Epidermal melanocyte (primary cell): ENCODE measurements around the gene DCBLD1.
"Not testable (repeated sequence)": the region's sequence is repeated elsewhere in the genome, so short reads cannot be mapped to it uniquely, and the experiment has no call there.

Experiments used
- DNase-seq: peaks from one replicate; pipeline ENCODE4 v3.0.0; 2011; ENCODE audit warnings: low spot score; ENCODE audit not compliant: insufficient read length

The DCBLD1 gene

GRCh38 chr6:117498159-117498558 is 15.7 kb downstream of the DCBLD1 start:
- DNase-seq: no peak

- no peak for DNase-seq
Observed at GRCh38 chr6:117501722-117502121, 19.2 kb downstream of the DCBLD1 start.

GRCh38 chr6:117502580-117502979 is 20.1 kb downstream of the DCBLD1 start:
- no peak for DNase-seq

DNA sequence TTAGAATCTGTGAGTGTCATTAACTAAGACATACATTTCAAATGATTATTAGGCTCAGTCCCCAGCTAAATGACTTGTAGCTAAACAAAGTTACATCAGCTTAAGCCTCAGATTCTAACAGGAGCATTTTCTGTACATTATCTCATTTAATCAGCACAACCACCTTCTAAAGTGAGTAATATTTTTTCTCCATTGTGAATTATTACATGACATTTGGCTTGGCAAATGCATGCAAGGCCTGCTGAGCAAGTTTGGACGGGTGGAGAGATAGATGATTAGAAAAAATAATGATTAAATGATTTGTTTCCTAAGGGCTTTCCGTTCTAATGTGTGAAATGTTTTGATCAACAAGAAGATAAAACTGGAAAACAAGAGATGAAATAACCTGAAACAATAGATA is 20.7 kb downstream of the DCBLD1 start:
- no peak for DNase-seq

- DNase-seq: no peak
Observed at GRCh38 chr6:117504478-117505144, 22.1 kb downstream of the DCBLD1 start.

DNA sequence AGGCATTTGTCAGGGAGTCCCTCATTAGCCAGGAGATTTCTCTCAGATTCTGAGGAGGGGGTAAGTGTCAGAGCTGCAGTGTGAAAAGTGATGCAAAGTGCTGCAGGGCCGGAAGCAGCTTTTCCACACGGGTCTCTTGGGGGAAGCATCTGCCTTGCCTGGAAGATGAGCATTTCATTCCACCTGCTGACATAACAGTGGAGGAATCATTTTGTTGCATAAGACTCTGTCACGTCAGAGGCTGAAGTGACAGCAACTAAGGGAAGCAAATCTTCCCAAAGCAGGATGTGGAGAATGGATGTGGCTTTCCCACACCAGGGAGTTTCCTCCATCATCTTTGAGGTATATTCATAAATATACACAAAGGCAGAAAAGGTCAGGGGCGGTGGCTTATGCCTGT is 22.8 kb downstream of the DCBLD1 start:
- DNase-seq: no peak

DNA sequence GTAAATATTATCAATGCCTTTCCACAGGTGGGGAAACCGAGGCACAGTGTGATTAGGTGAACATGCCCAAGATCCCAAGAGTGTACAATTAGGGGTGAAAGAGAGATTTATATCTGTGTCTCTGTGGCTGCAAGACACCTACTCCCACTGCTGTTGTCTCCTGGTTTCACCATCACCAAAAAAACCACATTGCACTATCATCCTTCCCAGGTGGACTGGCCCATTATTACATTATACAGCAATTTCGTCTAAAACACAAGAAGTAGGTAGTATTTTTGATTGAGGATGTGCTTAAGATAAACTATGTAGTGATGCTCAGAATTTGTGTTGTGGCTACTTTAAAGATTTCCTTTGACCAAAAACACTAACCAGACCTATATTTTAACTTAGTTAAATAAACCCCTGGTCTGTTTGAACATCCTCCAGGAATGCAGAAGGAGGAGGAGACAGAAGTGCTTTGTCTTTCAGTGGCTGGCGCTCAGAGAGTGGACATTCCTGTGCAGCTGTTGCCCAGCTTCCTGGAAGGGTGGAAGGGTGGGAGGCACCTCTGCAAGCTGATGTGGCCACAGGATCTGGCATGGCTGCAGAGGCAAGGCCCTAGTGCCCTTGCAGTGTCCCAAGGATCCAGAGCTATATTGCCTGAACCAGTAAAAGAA is 23.8 kb downstream of the DCBLD1 start:
- no peak for DNase-seq

DNA sequence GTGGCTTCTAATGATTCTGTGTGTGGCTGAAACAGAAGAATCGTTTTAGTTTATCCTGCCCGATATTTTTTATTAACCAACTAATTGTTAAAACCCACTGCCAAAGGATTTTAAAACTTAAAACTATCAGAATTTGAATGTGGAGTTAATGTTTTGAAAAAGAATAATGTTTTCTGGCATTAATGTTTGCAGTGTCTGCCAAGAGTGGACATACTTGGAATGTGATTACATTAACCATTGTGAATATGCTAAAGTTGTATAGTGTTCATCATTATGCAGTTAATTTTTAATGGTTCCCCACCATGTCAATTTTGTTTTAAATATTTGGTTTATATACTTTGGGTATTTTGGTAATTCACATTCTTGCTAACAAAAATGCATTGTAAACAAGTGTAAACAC is 24.4 kb downstream of the DCBLD1 start:
- DNase-seq: no peak

DNA sequence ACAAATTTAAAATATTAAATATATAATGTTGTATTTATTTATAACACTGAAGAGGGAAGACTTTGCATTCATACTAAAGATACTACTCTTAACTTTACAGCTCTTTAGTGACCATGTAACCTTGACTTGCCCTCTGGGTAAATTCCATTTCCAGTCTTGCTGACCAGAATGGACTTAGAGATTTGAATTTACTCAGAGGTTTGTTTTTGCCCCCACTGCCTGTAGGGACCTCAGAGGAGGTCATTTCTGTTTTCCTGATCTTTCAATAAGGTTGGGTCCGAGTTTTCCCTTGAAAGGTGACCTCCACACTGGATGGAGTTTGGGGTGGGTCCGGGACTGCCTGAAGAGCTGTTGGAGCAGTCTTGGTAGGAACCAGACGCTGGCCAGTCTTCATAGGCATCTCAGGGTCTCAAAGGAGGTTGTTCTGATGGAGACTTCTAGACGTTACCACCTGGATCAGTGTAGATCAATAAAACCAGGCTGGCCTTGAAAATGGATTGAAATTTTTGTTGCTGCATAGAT is 26.0 kb downstream of the DCBLD1 start:
- DNase-seq: no peak

GRCh38 chr6:117509021-117509420 is 26.5 kb downstream of the DCBLD1 start:
- DNase-seq: no peak

GRCh38 chr6:117512056-117512828 is 29.8 kb downstream of the DCBLD1 start:
- DNase-seq: no peak

DNA sequence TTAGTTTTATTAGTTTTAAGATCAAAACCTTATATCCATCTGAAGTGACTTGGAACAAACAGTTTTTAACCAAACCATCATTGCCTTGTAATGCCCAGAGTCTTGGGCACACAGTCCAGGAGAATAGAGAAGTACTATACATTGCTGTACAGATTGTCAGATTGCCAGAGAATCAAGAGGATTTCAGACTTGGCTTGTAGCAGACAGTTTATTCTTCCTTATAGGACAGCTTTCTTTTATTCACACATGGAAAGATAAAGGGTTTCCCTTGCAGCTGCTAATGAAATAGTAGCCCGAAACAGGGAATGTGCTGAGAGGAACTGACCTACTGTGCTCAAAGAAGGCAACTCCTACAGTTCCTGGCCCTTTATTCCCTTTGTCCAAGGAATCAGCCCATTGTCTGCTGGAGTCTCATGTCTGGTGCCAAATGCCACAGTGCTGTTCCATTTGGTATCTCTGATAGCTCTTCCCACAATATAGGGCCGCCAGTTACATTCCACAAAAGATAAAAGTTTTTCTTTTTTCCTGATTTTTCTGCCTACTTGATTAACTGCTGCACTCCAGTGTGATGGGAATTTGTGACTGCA is 30.6 kb downstream of the DCBLD1 start:
- DNase-seq: no peak

GRCh38 chr6:117513778-117514365 is 31.4 kb downstream of the DCBLD1 start:
- DNase-seq: no peak

DNA sequence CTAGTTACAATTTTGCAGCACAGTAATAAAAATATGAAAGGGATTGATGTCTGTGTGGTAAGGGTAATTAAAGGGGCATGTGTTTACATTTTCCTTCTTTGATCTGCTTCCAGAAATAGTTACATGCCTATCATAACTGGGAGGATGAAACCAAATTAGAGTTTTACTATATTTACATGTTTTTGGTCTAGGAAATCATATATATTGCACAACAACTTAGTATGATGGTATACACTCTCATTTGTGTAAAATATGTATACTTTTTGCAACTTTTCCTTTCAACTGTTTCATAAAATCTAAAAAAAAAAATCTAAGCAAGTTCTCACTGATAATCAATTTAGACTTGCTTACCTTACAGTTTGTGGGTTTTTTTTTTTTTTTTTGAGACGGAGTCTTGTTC is 32.2 kb downstream of the DCBLD1 start:
- no peak for DNase-seq

- no peak for DNase-seq
Observed at GRCh38 chr6:117515326-117515725, 32.9 kb downstream of the DCBLD1 start.

- DNase-seq: not testable (repeated sequence)
Observed at GRCh38 chr6:117517995-117518394, 35.5 kb downstream of the DCBLD1 start.

- DNase-seq: no peak
Observed at GRCh38 chr6:117518870-117519269, 36.4 kb downstream of the DCBLD1 start.

GRCh38 chr6:117520603-117521395 is 38.3 kb downstream of the DCBLD1 start:
- no peak for DNase-seq

GRCh38 chr6:117521791-117522502 is 39.5 kb downstream of the DCBLD1 start:
- no peak for DNase-seq

DNA sequence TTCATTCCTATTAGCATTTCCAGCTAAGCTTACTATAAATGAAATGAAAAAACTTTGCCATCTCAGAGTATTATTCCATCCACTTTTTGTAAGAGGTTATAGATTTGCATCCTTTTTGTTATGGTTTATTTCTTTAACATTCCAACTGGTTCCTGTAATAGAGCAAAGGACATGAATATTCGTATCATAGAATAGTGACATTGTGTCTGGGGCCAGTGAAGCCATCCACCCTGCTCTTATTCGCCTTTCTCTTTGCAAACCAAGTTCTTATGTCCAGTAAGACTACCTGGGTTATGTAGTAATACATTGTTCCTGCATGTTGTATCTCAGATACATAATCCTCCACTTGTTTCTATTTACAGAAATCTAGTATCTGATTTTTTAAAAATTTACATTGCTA is 43.1 kb downstream of the DCBLD1 start:
- no peak for DNase-seq
